HG03045 (cell line): Measurements from ENCODE around the gene NDOR1.

Experiments used
- ATAC-seq: cut with Tn5 transposase; IDR thresholded peaks from one replicate; pipeline ENCODE4 v1.9.1; 2021; ENCODE audit warnings: mild to moderate bottlenecking, moderate library complexity; ENCODE audit not compliant: unreplicated experiment

Gene NDOR1

GRCh38 chr9:137195525-137196220, 9.8 kb upstream of the NDOR1 start:
- no peak for ATAC-seq

- ATAC-seq, result no peak
These were observed 7.2 kb upstream of the NDOR1 start for GRCh38 chr9:137198051-137198901.

GRCh38 chr9:137198902-137199283, 6.6 kb upstream of the NDOR1 start:
- no peak for ATAC-seq

- no peak for ATAC-seq
These were observed 5.9 kb upstream of the NDOR1 start for GRCh38 chr9:137199411-137200121.

- ATAC-seq, result peak; percentile 83
These were observed 4.9 kb upstream of the NDOR1 start, which contains the start of gene TPRN for GRCh38 chr9:137200311-137201204. Gene TPRN, minus strand, starts transcription at chr9:137200741. Its CDS starts 30 bp downstream, at chr9:137200711.

- ATAC-seq, result no peak
These were observed 4.2 kb upstream of the NDOR1 start for GRCh38 chr9:137201205-137201868.

GRCh38 chr9:137202966-137203365, 2.5 kb upstream of the NDOR1 start:
- ATAC-seq, result no peak

GRCh38 chr9:137204731-137205125, 772 bp upstream of the NDOR1 start:
- ATAC-seq, result no peak

- no peak for ATAC-seq
These were observed 1.1 kb downstream of the NDOR1 start for GRCh38 chr9:137206602-137207001.

GRCh38 chr9:137211532-137211931, 6.0 kb downstream of the NDOR1 start:
- no peak for ATAC-seq

GRCh38 chr9:137212520-137212919, 7.0 kb downstream of the NDOR1 start:
- no peak for ATAC-seq

GRCh38 chr9:137213160-137214060, 7.9 kb downstream of the NDOR1 start:
- no peak for ATAC-seq

- no peak for ATAC-seq
These were observed 9.1 kb downstream of the NDOR1 start for GRCh38 chr9:137214620-137215019.

GRCh38 chr9:137215196-137215986, 9.9 kb downstream of the NDOR1 start:
- no peak for ATAC-seq

GRCh38 chr9:137216188-137216965, 10.9 kb downstream of the NDOR1 start:
- ATAC-seq, result no peak

- no peak for ATAC-seq
These were observed 12.0 kb downstream of the NDOR1 start for GRCh38 chr9:137217276-137218211.
